A549 (cell line): ENCODE measurements around the gene FIGLA. TPM values are rescaled to one million over a fixed set of nuclear protein-coding genes. Genes with fewer than 3 reads are reported as not detected.

Experiments
- ATAC-seq, 2 experiments: fragments of 200-7000 bp in 1 of 2; fragments of >200 bp in 1 of 2; cut with Nextera tagmentation in 1 of 2; cut with Tn5 transposase in 1 of 2; 3 replicates each; pipeline versions ENCODE4 v1.8.0 to v1.9.1; 2018 to 2020; ENCODE audit warnings: mild to moderate bottlenecking in 1 of 2, moderate library complexity in 1 of 2
- CTCF ChIA-PET: fragments of 300-600 bp; sonication (Branson Sonifier 250); formaldehyde crosslinking; extraction: SDS; loops from one replicate; lab custom pipeline; 2021; ENCODE audit warnings: antibody characterized with exemption, inconsistent platforms; lab: Yijun Ruan, JAX
- POLR2A ChIA-PET: fragments of 350-600 bp; formaldehyde crosslinking; extraction: SDS; loops from one replicate; lab custom pipeline; 2021; ENCODE audit warnings: antibody characterized with exemption, inconsistent platforms; lab: Yijun Ruan, JAX
- DNase-seq, 2 experiments: peaks; one replicate each; pipeline versions ENCODE4 v3.0.0 to v3.0.0-alpha.2; 2011 to 2016; ENCODE audit warnings: low read depth in 1 of 2, low spot score in 1 of 2
- FAIRE-seq: peaks from 2 replicates; lab custom pipeline; 2011; peaks lifted over from hg19 to GRCh38; lab: Jason Lieb, UNC
- H3K27ac ChIP-seq, 2 experiments: fragments of >200 bp; sonication (Bioruptor Twin); formaldehyde crosslinking; 3 replicates each; pipeline ENCODE4 v1.5.1; 2016 to 2017
- H3K4me1 ChIP-seq: fragments of >200 bp; sonication (Bioruptor Twin); formaldehyde crosslinking; 3 replicates; pipeline ENCODE4 v1.6.1; 2016
- H3K4me2 ChIP-seq: fragments of >200 bp; sonication (Bioruptor Twin); formaldehyde crosslinking; 3 replicates; pipeline ENCODE4 v1.6.1; 2016
- H3K4me3 ChIP-seq: fragments of >200 bp; sonication (Bioruptor Twin); formaldehyde crosslinking; 3 replicates; pipeline ENCODE4 v1.5.1; 2016
- H3K9me3 ChIP-seq: fragments of >200 bp; sonication (Bioruptor Twin); formaldehyde crosslinking; 3 replicates; pipeline ENCODE4 v1.6.1; 2016
- BHLHE40 ChIP-seq: IDR thresholded peaks from 2 replicates; pipeline ENCODE4 v1.6.1; 2012; ENCODE audit warnings: low read depth, low read length, inconsistent platforms
- CBX8 ChIP-seq: fragments of 200-600 bp; sonication (generic); IDR thresholded peaks from 2 replicates; pipeline ENCODE4 v1.6.1; 2016
- EHMT2 ChIP-seq: fragments of 200-600 bp; sonication (generic); IDR thresholded peaks from 2 replicates; pipeline ENCODE4 v1.6.1; 2016; ENCODE audit warnings: antibody characterized with exemption, low read depth, mild to moderate bottlenecking, moderate library complexity
- HDAC2 ChIP-seq: fragments of 200-600 bp; sonication (generic); IDR thresholded peaks from 2 replicates; pipeline ENCODE4 v1.6.1; 2016
- HOXA7 ChIP-seq: fragments of 250-450 bp; sonication (Bioruptor Pico); IDR thresholded peaks from 2 replicates; pipeline ENCODE4 v1.5.0; 2020; ENCODE audit warnings: mild to moderate bottlenecking, moderate library complexity
- JUN ChIP-seq, 2 experiments: fragments of >200 bp; sonication (Bioruptor Twin); formaldehyde crosslinking; IDR thresholded peaks; 2 replicates in 1 of 2; 3 replicates in 1 of 2; pipeline ENCODE4 v1.6.1; 2016 to 2017
- JUNB ChIP-seq: fragments of >200 bp; sonication (Bioruptor Twin); formaldehyde crosslinking; IDR thresholded peaks from 2 replicates; pipeline ENCODE4 v1.6.1; 2016
- MYC ChIP-seq: IDR thresholded peaks from 2 replicates; pipeline ENCODE4 v1.6.1; 2012; ENCODE audit warnings: mild to moderate bottlenecking, inconsistent platforms, low read length, improper control_type of control experiment, borderline replicate concordance
- NFE2L2 ChIP-seq: fragments of 150-350 bp; conservative IDR thresholded peaks from 2 replicates; pipeline ENCODE4 v1.6.1; 2014; ENCODE audit warnings: low read length
- PHF8 ChIP-seq: fragments of 200-600 bp; sonication (generic); IDR thresholded peaks from 2 replicates; pipeline ENCODE4 v1.6.1; 2016; ENCODE audit warnings: low read depth, mild to moderate bottlenecking, antibody characterized with exemption, moderate library complexity, borderline replicate concordance
- POLR2AphosphoS2 ChIP-seq: conservative IDR thresholded peaks from 2 replicates; pipeline ENCODE4 v1.6.1; 2012; ENCODE audit warnings: low read length, improper control_type of control experiment, inconsistent platforms
- RFX5 ChIP-seq: fragments of 450-650 bp; IDR thresholded peaks from 2 replicates; pipeline ENCODE4 v1.7.1; 2014; ENCODE audit warnings: antibody characterized with exemption, mild to moderate bottlenecking, moderate library complexity
- SREBF2 ChIP-seq: fragments of 450-650 bp; IDR thresholded peaks from 2 replicates; pipeline ENCODE4 v1.6.1; 2014; ENCODE audit warnings: mild to moderate bottlenecking, moderate library complexity
- ZC3H11A ChIP-seq: fragments of 450-650 bp; IDR thresholded peaks from 2 replicates; pipeline ENCODE4 v1.6.1; 2014; ENCODE audit warnings: antibody characterized with exemption, mild to moderate bottlenecking
- ZFP36 ChIP-seq: fragments of 450-650 bp; IDR thresholded peaks from 2 replicates; pipeline ENCODE4 v1.6.1; 2014; ENCODE audit warnings: borderline replicate concordance; ENCODE audit not compliant: partially characterized antibody
- ZSCAN20 ChIP-seq: fragments of 250-450 bp; sonication (Bioruptor Pico); IDR thresholded peaks from 2 replicates; pipeline ENCODE4 v1.8.0; 2022; ENCODE audit warnings: mild to moderate bottlenecking, moderate library complexity
- WGBS: methylation state at CpG from one replicate; pipeline ENCODE4 v1.1.6; 2017; ENCODE audit errors: missing lambda C conversion rate; 5-methylcytosine and 5-hydroxymethylcytosine counted together
- polyA plus RNA-seq, 4 experiments: library from polyadenylated mRNA; depleted of rRNA in 3 of 4; stranded (reverse); fragments of >200 nt; fragmentation: RNase III in 1 of 4; extraction: RNeasy Plus Mini Kit Qiagen cat#74134 plus additional on column Dnase treatment in 1 of 4; gene quantifications; 2 replicates in 3 of 4; 3 replicates in 1 of 4; pipeline ENCODE4 v1.2.3, GENCODE V29; 2011 to 2017
- TF ChIP-seq, protein P1 (sequence below): IDR thresholded peaks from 2 replicates; pipeline ENCODE4 v1.6.1; 2012; ENCODE audit warnings: low read depth, borderline replicate concordance
- TF ChIP-seq, protein P2 (sequence below): IDR thresholded peaks from 2 replicates; pipeline ENCODE4 v1.6.1; 2012
- TF ChIP-seq, protein P3 (sequence below): fragments of >200 bp; sonication (Bioruptor Twin); formaldehyde crosslinking; IDR thresholded peaks from 3 replicates; pipeline ENCODE4 v1.5.1; 2016
- TF ChIP-seq, protein P4 (sequence below): IDR thresholded peaks from 2 replicates; pipeline ENCODE4 v1.6.1; 2012
- TF ChIP-seq, protein P5 (sequence below): fragments of 250-450 bp; sonication (Bioruptor Pico); IDR thresholded peaks from 2 replicates; pipeline ENCODE4 v1.5.0; 2021; ENCODE audit warnings: mild to moderate bottlenecking, moderate library complexity, borderline replicate concordance

FIGLA gene
- polyA plus RNA-seq, 2 of the 4 experiments (the other 2 are of a cell fraction), result not detected

DNA sequence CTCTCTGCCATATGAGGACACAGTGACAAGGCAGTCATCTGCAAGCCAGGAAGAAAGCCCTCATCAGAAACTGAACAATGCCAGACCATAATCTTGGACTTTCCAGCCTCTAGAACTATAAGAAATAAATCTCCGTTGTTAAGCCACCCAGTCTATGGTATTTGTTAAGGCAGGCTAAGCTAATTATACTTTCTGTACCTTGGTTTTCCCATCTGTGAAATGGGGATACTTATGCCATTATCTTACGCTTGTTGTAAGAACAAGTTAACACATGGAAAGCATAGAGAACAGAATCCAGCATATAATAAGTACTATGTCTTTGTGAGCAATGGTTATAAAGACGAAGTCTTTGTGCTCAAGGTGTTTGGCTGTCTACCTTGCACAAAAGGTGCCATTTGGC lies 14.2 kb downstream of the FIGLA start:
- peaks cover 23% of the 10 kb centered on the region for H3K4me1 ChIP-seq
- H3K9me3 ChIP-seq, result no peaks in the 10 kb centered on the region
- H3K27ac ChIP-seq, result no peak overlapping the region
- CTCF ChIA-PET, result interaction anchor here (1.0 to 6.4 kb wide), 11 partner anchors 8 to 472 kb away, joined by 3 to 52 read pairs (median 6); partner anchors contain the start of genes ADD2 and FIGLA
- no peak overlapping the region for H3K4me3 ChIP-seq
- 92% methylated on average over 3 of the region's 3 CpGs for WGBS
- FAIRE-seq, result no peak
- DNase-seq, result no peak
- ATAC-seq, result no peak
- no peak overlapping the region for H3K4me2 ChIP-seq
- POLR2A ChIA-PET, result no interaction called here
- no peak for TF ChIP-seq ZFP36
- no peak for TF ChIP-seq NFE2L2
- no peak for TF ChIP-seq RFX5
- no peak for TF ChIP-seq EHMT2
- TF ChIP-seq, protein P1, sequence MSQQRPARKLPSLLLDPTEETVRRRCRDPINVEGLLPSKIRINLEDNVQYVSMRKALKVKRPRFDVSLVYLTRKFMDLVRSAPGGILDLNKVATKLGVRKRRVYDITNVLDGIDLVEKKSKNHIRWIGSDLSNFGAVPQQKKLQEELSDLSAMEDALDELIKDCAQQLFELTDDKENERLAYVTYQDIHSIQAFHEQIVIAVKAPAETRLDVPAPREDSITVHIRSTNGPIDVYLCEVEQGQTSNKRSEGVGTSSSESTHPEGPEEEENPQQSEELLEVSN, result no peak
- TF ChIP-seq PHF8, result no peak
- no peak for TF ChIP-seq CBX8
- no peak for TF ChIP-seq SREBF2
- TF ChIP-seq, protein P2, sequence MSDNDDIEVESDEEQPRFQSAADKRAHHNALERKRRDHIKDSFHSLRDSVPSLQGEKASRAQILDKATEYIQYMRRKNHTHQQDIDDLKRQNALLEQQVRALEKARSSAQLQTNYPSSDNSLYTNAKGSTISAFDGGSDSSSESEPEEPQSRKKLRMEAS, result no peak
- TF ChIP-seq, protein P3, sequence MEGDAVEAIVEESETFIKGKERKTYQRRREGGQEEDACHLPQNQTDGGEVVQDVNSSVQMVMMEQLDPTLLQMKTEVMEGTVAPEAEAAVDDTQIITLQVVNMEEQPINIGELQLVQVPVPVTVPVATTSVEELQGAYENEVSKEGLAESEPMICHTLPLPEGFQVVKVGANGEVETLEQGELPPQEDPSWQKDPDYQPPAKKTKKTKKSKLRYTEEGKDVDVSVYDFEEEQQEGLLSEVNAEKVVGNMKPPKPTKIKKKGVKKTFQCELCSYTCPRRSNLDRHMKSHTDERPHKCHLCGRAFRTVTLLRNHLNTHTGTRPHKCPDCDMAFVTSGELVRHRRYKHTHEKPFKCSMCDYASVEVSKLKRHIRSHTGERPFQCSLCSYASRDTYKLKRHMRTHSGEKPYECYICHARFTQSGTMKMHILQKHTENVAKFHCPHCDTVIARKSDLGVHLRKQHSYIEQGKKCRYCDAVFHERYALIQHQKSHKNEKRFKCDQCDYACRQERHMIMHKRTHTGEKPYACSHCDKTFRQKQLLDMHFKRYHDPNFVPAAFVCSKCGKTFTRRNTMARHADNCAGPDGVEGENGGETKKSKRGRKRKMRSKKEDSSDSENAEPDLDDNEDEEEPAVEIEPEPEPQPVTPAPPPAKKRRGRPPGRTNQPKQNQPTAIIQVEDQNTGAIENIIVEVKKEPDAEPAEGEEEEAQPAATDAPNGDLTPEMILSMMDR, result no peak
- no peak for TF ChIP-seq JUN (IDR thresholded peaks at IDR 0.05)
- TF ChIP-seq POLR2AphosphoS2, result no peak
- TF ChIP-seq MYC, result no peak
- TF ChIP-seq, protein P4, sequence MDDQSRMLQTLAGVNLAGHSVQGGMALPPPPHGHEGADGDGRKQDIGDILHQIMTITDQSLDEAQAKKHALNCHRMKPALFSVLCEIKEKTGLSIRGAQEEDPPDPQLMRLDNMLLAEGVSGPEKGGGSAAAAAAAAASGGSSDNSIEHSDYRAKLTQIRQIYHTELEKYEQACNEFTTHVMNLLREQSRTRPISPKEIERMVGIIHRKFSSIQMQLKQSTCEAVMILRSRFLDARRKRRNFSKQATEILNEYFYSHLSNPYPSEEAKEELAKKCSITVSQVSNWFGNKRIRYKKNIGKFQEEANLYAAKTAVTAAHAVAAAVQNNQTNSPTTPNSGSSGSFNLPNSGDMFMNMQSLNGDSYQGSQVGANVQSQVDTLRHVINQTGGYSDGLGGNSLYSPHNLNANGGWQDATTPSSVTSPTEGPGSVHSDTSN, result no peak

DNA sequence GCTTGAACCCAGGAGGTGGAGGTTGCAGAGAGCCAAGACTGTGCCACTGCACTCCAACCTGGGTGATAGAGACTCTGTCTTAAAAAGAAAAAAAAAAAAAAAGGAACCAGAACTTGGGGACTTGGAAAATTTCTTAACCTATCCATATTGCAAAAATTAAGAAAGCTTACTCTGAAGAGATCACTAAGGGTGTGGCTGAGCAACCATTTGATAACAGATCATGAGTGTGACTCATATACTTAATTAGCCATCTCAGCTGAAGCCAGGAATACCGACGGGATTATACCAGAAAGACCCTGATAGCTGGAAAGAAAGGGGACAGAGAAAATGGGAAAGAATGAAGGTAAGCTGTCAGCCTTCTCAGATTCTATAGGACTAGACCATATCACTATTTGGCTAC lies 15.3 kb downstream of the FIGLA start:
- ATAC-seq (no peak), DNase-seq (no peak), FAIRE-seq (no peak)
- CTCF ChIA-PET, result interaction anchor here (0.6 to 6.4 kb wide), 18 partner anchors 10 to 471 kb away, joined by 3 to 52 read pairs (median 4); partner anchors contain the start of gene FIGLA
- Histone ChIP-seq H3K9me3 (no peaks in the 10 kb centered on the region), H3K4me2 (no peak overlapping the region), H3K4me3 (no peak overlapping the region), H3K27ac (no peak overlapping the region), H3K4me1 (peaks cover 20% of the 10 kb centered on the region)
- WGBS, result 34% methylated on average over 2 of the region's 2 CpGs
- POLR2A ChIA-PET, result no interaction called here
- no peak for TF ChIP-seq ZC3H11A
- no peak for TF ChIP-seq HDAC2
- TF ChIP-seq, protein P5, sequence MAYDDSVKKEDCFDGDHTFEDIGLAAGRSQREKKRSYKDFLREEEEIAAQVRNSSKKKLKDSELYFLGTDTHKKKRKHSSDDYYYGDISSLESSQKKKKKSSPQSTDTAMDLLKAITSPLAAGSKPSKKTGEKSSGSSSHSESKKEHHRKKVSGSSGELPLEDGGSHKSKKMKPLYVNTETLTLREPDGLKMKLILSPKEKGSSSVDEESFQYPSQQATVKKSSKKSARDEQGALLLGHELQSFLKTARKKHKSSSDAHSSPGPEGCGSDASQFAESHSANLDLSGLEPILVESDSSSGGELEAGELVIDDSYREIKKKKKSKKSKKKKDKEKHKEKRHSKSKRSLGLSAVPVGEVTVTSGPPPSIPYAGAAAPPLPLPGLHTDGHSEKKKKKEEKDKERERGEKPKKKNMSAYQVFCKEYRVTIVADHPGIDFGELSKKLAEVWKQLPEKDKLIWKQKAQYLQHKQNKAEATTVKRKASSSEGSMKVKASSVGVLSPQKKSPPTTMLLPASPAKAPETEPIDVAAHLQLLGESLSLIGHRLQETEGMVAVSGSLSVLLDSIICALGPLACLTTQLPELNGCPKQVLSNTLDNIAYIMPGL (CRISPR knock-in tag), result no peak
- TF ChIP-seq HOXA7 (CRISPR knock-in tag), result no peak
- TF ChIP-seq JUNB, result no peak
- TF ChIP-seq BHLHE40, result no peak
- no peak for TF ChIP-seq ZSCAN20 (CRISPR knock-in tag)
- TF ChIP-seq RFX5, result no peak
